H9 (cell line): ENCODE measurements around the gene SLC2A9. TPM values are rescaled to one million over a fixed set of nuclear protein-coding genes. Genes with fewer than 3 reads are reported as not detected.

Experiments used
- DNase-seq: peaks from one replicate; pipeline ENCODE4 v3.0.0-alpha.2; 2017
- H2AFZ ChIP-seq: one replicate; pipeline ENCODE4 v1.6.1; 2013; ENCODE audit warnings: mild to moderate bottlenecking, low read length, control low read depth, moderate library complexity
- H2AK5ac ChIP-seq: 2 replicates; pipeline ENCODE4 v1.6.1; 2013; ENCODE audit warnings: low read length, control low read depth, mixed read lengths; ENCODE audit not compliant: insufficient read length
- H2BK120ac ChIP-seq: one replicate; pipeline ENCODE4 v1.6.1; 2013; ENCODE audit warnings: low read depth, mild to moderate bottlenecking, low read length, control low read depth, inconsistent platforms; ENCODE audit not compliant: poor library complexity, severe bottlenecking
- H2BK12ac ChIP-seq: 2 replicates; pipeline ENCODE4 v1.6.1; 2013; ENCODE audit warnings: low read length, control low read depth, mixed read lengths, low read depth; ENCODE audit not compliant: insufficient read length
- H2BK15ac ChIP-seq: 2 replicates; pipeline ENCODE4 v1.6.1; 2013; ENCODE audit warnings: low read depth, low read length, control low read depth
- H2BK20ac ChIP-seq: one replicate; pipeline ENCODE4 v1.6.1; 2013; ENCODE audit warnings: low read depth, mild to moderate bottlenecking, low read length, control low read depth, inconsistent platforms; ENCODE audit not compliant: poor library complexity, severe bottlenecking
- H2BK5ac ChIP-seq: 2 replicates; pipeline ENCODE4 v1.6.1; 2013; ENCODE audit warnings: low read length, control low read depth, mixed read lengths; ENCODE audit not compliant: insufficient read length
- H3K14ac ChIP-seq: 2 replicates; pipeline ENCODE4 v1.6.1; 2013; ENCODE audit warnings: low read length, control low read depth; ENCODE audit not compliant: insufficient read depth
- H3K18ac ChIP-seq: 2 replicates; pipeline ENCODE4 v1.6.1; 2013; ENCODE audit warnings: low read depth, mild to moderate bottlenecking, mixed read lengths, low read length, control low read depth; ENCODE audit not compliant: insufficient read length
- H3K23ac ChIP-seq: 2 replicates; pipeline ENCODE4 v1.6.1; 2013; ENCODE audit warnings: low read length, control low read depth, mixed read lengths, low read depth; ENCODE audit not compliant: insufficient read length
- H3K23me2 ChIP-seq: 2 replicates; pipeline ENCODE4 v1.6.1; 2013; ENCODE audit warnings: low read depth, mild to moderate bottlenecking, mixed read lengths, low read length, control low read depth; ENCODE audit not compliant: insufficient read length, poor library complexity, severe bottlenecking
- H3K27ac ChIP-seq: 2 replicates; pipeline ENCODE4 v1.5.1; 2013; ENCODE audit warnings: low read length, control low read depth, mixed read lengths, low read depth; ENCODE audit not compliant: insufficient read length
- H3K27me3 ChIP-seq: 2 replicates; pipeline ENCODE4 v1.6.1; 2013; ENCODE audit warnings: low read length, control low read depth, inconsistent platforms; ENCODE audit not compliant: insufficient read depth
- H3K4ac ChIP-seq: 2 replicates; pipeline ENCODE4 v1.6.1; 2013; ENCODE audit warnings: low read depth, mild to moderate bottlenecking, control low read depth, inconsistent platforms, low read length, moderate library complexity
- H3K4me1 ChIP-seq: 2 replicates; pipeline ENCODE4 v1.6.1; 2013; ENCODE audit warnings: low read length, control low read depth, inconsistent platforms; ENCODE audit not compliant: insufficient read depth
- H3K4me2 ChIP-seq: 2 replicates; pipeline ENCODE4 v1.6.1; 2013; ENCODE audit warnings: low read length, control low read depth, mixed read lengths; ENCODE audit not compliant: insufficient read length, insufficient read depth
- H3K56ac ChIP-seq: 2 replicates; pipeline ENCODE4 v1.6.1; 2013; ENCODE audit warnings: low read depth, mild to moderate bottlenecking, mixed read lengths, low read length, control low read depth; ENCODE audit not compliant: insufficient read length
- H3K79me1 ChIP-seq: 2 replicates; pipeline ENCODE4 v1.6.1; 2013; ENCODE audit warnings: low read depth, mild to moderate bottlenecking, moderate library complexity, low read length, control low read depth, inconsistent platforms; ENCODE audit not compliant: insufficient read depth, poor library complexity, severe bottlenecking
- H3K79me2 ChIP-seq: 2 replicates; pipeline ENCODE4 v1.6.1; 2013; ENCODE audit warnings: low read length, control low read depth, inconsistent platforms; ENCODE audit not compliant: insufficient read depth
- H3K9ac ChIP-seq: 2 replicates; pipeline ENCODE4 v1.6.1; 2013; ENCODE audit warnings: low read length, control low read depth, mixed read lengths; ENCODE audit not compliant: insufficient read length; ENCODE audit errors: extremely low read depth
- H3K9me3 ChIP-seq: one replicate; pipeline ENCODE4 v1.6.1; 2013; ENCODE audit warnings: low read depth, low read length, inconsistent platforms; ENCODE audit not compliant: control insufficient read depth
- H3T11ph ChIP-seq: one replicate; pipeline ENCODE4 v1.6.1; 2013; ENCODE audit warnings: mild to moderate bottlenecking, low read length, control low read depth, inconsistent platforms
- H4K20me1 ChIP-seq: one replicate; pipeline ENCODE4 v1.6.1; 2013; ENCODE audit not compliant: control insufficient read depth, insufficient read length, insufficient read depth
- H4K5ac ChIP-seq: 2 replicates; pipeline ENCODE4 v1.6.1; 2013; ENCODE audit warnings: low read depth, mild to moderate bottlenecking, mixed read lengths, low read length, control low read depth; ENCODE audit not compliant: insufficient read length
- H4K8ac ChIP-seq: replicated peaks from 2 replicates; pipeline ENCODE4 v1.6.1; 2013; ENCODE audit warnings: low read length, control low read depth, mixed read lengths, low read depth; ENCODE audit not compliant: insufficient read length
- H4K91ac ChIP-seq: 2 replicates; pipeline ENCODE4 v1.6.1; 2013; ENCODE audit warnings: low read depth, mild to moderate bottlenecking, moderate library complexity, mixed read lengths, low read length, control low read depth; ENCODE audit not compliant: insufficient read length
- H3K27ac Mint-ChIP-seq, 3 experiments: 2 replicates in 2 of 3; 3 replicates in 1 of 3; pipeline ENCODE4 v1.8.0; 2020 to 2021; ENCODE audit warnings: mixed read lengths in 3 of 3, mild to moderate bottlenecking in 1 of 3, moderate library complexity in 1 of 3
- H3K27me3 Mint-ChIP-seq: 2 replicates; pipeline ENCODE4 v1.8.0; 2021; ENCODE audit warnings: low read depth, mild to moderate bottlenecking, moderate library complexity, mixed read lengths
- H3K36me3 Mint-ChIP-seq, 3 experiments: 2 replicates in 2 of 3; 3 replicates in 1 of 3; pipeline ENCODE4 v1.8.0; 2020 to 2021; ENCODE audit warnings: low read depth in 3 of 3, mixed read lengths in 3 of 3; ENCODE audit not compliant: insufficient read depth in 1 of 3
- H3K4me1 Mint-ChIP-seq, 2 experiments: 2 replicates each; pipeline ENCODE4 v1.8.0; 2020; ENCODE audit warnings: mixed read lengths in 2 of 2
- H3K4me3 Mint-ChIP-seq, 2 experiments: 2 replicates in 1 of 2; 3 replicates in 1 of 2; pipeline ENCODE4 v1.8.0; 2020 to 2021; ENCODE audit warnings: mild to moderate bottlenecking in 2 of 2, mixed read lengths in 2 of 2, moderate library complexity in 1 of 2
- H3K9me3 Mint-ChIP-seq, 2 experiments: 2 replicates in 1 of 2; 3 replicates in 1 of 2; pipeline ENCODE4 v1.8.0; 2020; ENCODE audit warnings: mild to moderate bottlenecking in 2 of 2, mixed read lengths in 2 of 2, moderate library complexity in 1 of 2
- CTCF ChIP-seq: fragments of 200-600 bp; sonication (generic); conservative IDR thresholded peaks from 3 replicates; pipeline ENCODE4 v1.8.0; 2021; ENCODE audit warnings: antibody characterized with exemption, mild to moderate bottlenecking
- WGBS: extraction: QIAGEN DNeasy Blood & Tissue Kit; methylation state at CpG from one replicate; pipeline ENCODE4 v1.1.7; 2013; ENCODE audit warnings: missing lambda C conversion rate, low lambda C conversion rate, mixed read lengths; ENCODE audit not compliant: insufficient read length; ENCODE audit errors: extremely low coverage; 5-methylcytosine and 5-hydroxymethylcytosine counted together
- total RNA-seq: library from RNA; stranded (reverse); gene quantifications from 2 replicates; pipeline ENCODE4 v1.2.1, GENCODE V29; 2021

Gene SLC2A9
- total RNA-seq, 1 experiment from 2014 or later, result 0.79 TPM

GRCh38 chr4:9812501-9813340 is 208.6 kb downstream of the SLC2A9 start:
- Mint-ChIP-seq H3K9me3 (peaks cover 0 to 1% of the 10 kb centered on the region in 2 experiments; a peak in 1 of 5 replicates), H3K27me3 (peaks cover 8% of the 10 kb centered on the region), H3K36me3 (no peaks in the 10 kb centered on the region; a peak in 1 of 7 replicates), H3K4me1 (0 out of 4 replicates have a peak, but pooled peaks cover 0 to 7% of the 10 kb centered on the region in 2 experiments), H3K4me3 (no peak overlapping the region), H3K27ac (no peak overlapping the region)
- Histone ChIP-seq H2BK12ac (no peak overlapping the region), H4K5ac (no peak overlapping the region), H3K27me3 (no peaks in the 10 kb centered on the region), H3K4me2 (no peak overlapping the region), H3K27ac (no peak overlapping the region), H3K9ac (no peak overlapping the region), H4K91ac (no peak overlapping the region), H3K9me3 (no peaks in the 10 kb centered on the region), H2BK20ac (no peak overlapping the region), H2BK5ac (no peak overlapping the region), H3T11ph (no peak overlapping the region), H3K23ac (no peak overlapping the region), H2AFZ (no peak overlapping the region), H2AK5ac (no peak overlapping the region), H3K4me1 (no peaks in the 10 kb centered on the region), H4K20me1 (no peaks in the 10 kb centered on the region), H3K4ac (no peak overlapping the region), H4K8ac (no peak overlapping the region), H3K56ac (no peak overlapping the region), H3K14ac (no peak overlapping the region), H3K79me1 (no peaks in the 10 kb centered on the region), H2BK15ac (no peak overlapping the region), H2BK120ac (no peak overlapping the region), H3K23me2 (no peaks in the 10 kb centered on the region), H3K79me2 (no peaks in the 10 kb centered on the region), H3K18ac (no peak overlapping the region)
- no peak for TF ChIP-seq CTCF
- no peak for DNase-seq
- no CpG with 5 or more reads among the region's 4 CpGs for WGBS
